ENCODE data around the gene DPP6. TPM values are rescaled to one million over a fixed set of nuclear protein-coding genes. Genes with fewer than 3 reads are reported as not detected.

DPP6 gene
- total RNA-seq, 4 donors from 2014 or later, result 0.38 TPM; not detected in 2

DNA sequence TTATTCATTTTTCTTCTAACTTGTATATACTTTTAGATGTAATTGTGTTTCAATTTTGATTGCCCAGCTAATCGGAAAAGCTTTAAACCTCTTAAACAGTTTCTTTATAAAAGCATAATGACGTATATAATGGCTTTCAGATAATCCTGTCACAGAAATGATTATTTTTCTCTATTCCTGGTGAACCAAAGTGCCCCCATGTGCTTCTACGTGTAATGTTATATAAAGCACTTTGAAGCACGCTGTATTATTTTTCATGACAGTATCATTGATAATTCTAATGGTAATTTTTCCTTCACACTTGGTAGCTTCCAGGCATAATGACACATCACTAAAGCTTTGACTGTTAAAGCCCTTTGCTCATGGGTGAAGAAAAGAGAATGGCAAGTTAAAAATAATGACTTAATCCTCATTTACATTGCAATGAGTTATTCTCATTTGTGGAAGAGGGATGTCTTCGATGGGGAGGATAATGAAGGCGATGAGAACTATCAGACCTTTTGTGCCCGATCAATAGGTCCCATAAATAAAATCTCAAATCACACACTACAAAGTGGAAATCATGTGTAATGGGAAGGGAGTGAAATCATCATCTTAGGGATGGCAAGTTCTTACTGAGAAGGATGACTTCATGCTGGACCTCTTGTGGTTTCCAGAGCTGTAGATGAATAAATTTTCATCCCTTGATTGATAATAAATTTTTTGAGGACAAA, 460.1 kb downstream of the DPP6 start:
- no peaks in the 10 kb centered on the region for H3K4me1 ChIP-seq
- intact Hi-C loops (cut with DNase I), result no loop called here
- no peak overlapping the region for H3K4me3 ChIP-seq
- H3K9me3 ChIP-seq, result no peaks in the 10 kb centered on the region
- no peak for DNase-seq
- H3K27me3 ChIP-seq, result no peaks in the 10 kb centered on the region
- TF ChIP-seq POLR2A (IDR thresholded peaks at IDR 0.05), result no peak
- TF ChIP-seq, protein P1, sequence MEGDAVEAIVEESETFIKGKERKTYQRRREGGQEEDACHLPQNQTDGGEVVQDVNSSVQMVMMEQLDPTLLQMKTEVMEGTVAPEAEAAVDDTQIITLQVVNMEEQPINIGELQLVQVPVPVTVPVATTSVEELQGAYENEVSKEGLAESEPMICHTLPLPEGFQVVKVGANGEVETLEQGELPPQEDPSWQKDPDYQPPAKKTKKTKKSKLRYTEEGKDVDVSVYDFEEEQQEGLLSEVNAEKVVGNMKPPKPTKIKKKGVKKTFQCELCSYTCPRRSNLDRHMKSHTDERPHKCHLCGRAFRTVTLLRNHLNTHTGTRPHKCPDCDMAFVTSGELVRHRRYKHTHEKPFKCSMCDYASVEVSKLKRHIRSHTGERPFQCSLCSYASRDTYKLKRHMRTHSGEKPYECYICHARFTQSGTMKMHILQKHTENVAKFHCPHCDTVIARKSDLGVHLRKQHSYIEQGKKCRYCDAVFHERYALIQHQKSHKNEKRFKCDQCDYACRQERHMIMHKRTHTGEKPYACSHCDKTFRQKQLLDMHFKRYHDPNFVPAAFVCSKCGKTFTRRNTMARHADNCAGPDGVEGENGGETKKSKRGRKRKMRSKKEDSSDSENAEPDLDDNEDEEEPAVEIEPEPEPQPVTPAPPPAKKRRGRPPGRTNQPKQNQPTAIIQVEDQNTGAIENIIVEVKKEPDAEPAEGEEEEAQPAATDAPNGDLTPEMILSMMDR (IDR thresholded peaks at IDR 0.05), result no peak
- WGBS, 2 donors, result 75 to 80% methylated on average over 7 of the region's 7 CpGs
- no peaks in the 10 kb centered on the region for H3K36me3 ChIP-seq
- no peak overlapping the region for H3K27ac ChIP-seq

DNA sequence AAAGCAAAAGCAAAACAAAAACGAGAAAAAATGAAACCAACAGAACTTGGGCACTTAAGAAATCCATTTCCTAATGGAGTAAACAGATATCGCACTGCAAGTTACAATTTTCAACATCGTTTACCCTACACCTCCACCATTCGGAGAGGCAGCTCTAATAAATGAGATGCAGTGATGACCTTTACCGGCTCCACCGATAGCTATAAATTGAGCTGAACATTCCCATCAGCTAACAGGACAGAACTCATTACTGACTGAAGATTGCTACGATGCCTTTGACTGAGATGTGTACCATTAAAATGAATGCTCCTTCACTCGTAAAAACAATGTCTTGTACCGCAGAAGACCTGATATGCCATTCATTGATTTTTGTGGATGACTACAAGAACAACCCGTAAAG, 465.6 kb downstream of the DPP6 start:
- WGBS, 2 donors, result 62 to 77% methylated on average over 10 of the region's 10 CpGs
- Histone ChIP-seq H3K4me3 (no peak overlapping the region), H3K36me3 (no peaks in the 10 kb centered on the region), H3K4me1 (no peaks in the 10 kb centered on the region), H3K27me3 (no peaks in the 10 kb centered on the region), H3K27ac (no peak overlapping the region), H3K9me3 (peaks cover 0 to 19% (median 0%) of the 10 kb centered on the region in 3 donors)
- DNase-seq, result no peak
- intact Hi-C loops (cut with DNase I), result no loop called here
- TF ChIP-seq, protein P1 (IDR thresholded peaks at IDR 0.05), result no peak
- TF ChIP-seq POLR2A (IDR thresholded peaks at IDR 0.05), result no peak

DNA sequence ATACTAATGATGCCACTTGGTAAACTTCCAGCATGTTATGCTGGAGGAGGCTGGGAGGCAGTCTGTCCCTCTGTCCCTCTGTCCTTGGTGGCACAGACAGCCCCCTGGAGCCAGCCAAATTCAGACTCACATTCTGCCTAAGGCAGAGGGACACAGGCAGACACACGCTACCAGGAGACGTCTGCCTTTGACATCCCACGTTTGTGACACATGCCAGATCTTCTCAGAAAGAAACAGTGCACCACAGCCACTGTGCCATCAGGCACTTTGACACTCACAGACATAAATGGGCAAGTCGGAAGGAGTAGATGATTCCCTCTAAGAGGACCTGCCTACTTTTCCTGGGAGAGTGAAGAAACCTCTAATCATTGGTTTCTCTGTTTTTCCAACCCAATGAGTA, 467.0 kb downstream of the DPP6 start:
- intact Hi-C loops (cut with DNase I), result no loop called here
- no peak overlapping the region for H3K4me3 ChIP-seq
- no peak overlapping the region for H3K27ac ChIP-seq
- DNase-seq, result no peak
- H3K9me3 ChIP-seq, result peaks cover 0 to 24% (median 0%) of the 10 kb centered on the region in 3 donors
- H3K4me1 ChIP-seq, result no peaks in the 10 kb centered on the region
- no peaks in the 10 kb centered on the region for H3K27me3 ChIP-seq
- no peaks in the 10 kb centered on the region for H3K36me3 ChIP-seq
- TF ChIP-seq POLR2A (IDR thresholded peaks at IDR 0.05), result no peak
- TF ChIP-seq, protein P1 (IDR thresholded peaks at IDR 0.05), result no peak
- 53 to 64% methylated on average over 3 to 4 of the region's 4 CpGs for WGBS, 2 donors

DNA sequence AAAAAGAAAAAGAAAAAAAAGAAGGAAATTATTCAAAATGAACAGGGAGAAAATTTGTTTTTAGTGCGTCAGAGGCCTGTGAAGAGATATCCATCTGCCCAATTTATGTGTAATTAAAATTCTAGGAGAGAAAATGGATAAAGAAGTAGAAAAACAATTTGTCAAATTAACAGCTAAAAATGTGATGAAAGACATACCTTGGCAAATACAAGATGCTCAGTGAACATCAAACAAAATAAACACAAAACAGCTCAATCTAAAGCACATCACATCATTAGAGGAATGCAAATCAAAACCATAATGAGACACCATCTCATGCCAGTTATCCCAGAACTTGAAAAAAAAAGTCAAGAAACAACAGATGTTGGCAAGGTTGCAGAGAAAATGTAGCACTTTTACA, 477.9 kb downstream of the DPP6 start:
- intact Hi-C loops (cut with DNase I), result no loop called here
- TF ChIP-seq, protein P1 (IDR thresholded peaks at IDR 0.05), result no peak
- no peak for TF ChIP-seq POLR2A (IDR thresholded peaks at IDR 0.05)
- Histone ChIP-seq H3K36me3 (no peaks in the 10 kb centered on the region), H3K4me1 (no peaks in the 10 kb centered on the region), H3K27ac (no peak overlapping the region), H3K27me3 (no peaks in the 10 kb centered on the region), H3K4me3 (no peak overlapping the region), H3K9me3 (peaks cover 0 to 14% (median 0%) of the 10 kb centered on the region in 3 donors)
- 92 to 100% methylated on average over 1 of the region's 1 CpG for WGBS, 2 donors
- no peak for DNase-seq

DNA sequence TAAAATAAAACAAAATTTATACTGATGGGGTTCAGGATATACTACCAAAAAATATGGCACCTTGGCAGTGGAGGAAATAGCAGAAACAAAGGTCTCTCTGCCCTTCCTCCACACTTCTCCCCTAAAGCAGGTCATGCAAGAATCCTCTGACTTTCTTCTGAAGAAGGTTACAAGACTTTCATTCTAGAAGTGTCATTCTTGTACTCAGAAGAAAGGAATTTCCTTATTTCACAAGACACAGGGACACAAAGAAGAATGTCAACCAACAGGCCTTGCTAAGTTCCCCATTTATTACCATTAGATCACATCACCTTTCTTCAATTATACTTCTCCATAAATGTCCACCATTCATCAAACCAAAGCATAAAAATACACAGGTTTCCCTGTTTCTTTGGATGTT, 480.6 kb downstream of the DPP6 start:
- H3K27ac ChIP-seq, result no peak overlapping the region
- intact Hi-C loops (cut with DNase I), result no loop called here
- TF ChIP-seq, protein P1 (IDR thresholded peaks at IDR 0.05), result no peak
- no peak for TF ChIP-seq POLR2A (IDR thresholded peaks at IDR 0.05)
- H3K27me3 ChIP-seq, result no peaks in the 10 kb centered on the region
- no peaks in the 10 kb centered on the region for H3K36me3 ChIP-seq
- H3K9me3 ChIP-seq, result peaks cover 0 to 10% (median 0%) of the 10 kb centered on the region in 3 donors
- H3K4me1 ChIP-seq, result no peaks in the 10 kb centered on the region
- DNase-seq, result no peak
- no peak overlapping the region for H3K4me3 ChIP-seq
